ENCODE results near the gene UBALD1. TPM values are rescaled to one million over a fixed set of nuclear protein-coding genes. Genes with fewer than 3 reads are reported as not detected.

Gene UBALD1
- total RNA-seq, 4 donors from 2014 or later: 9.3 to 21.4 (median 10.9) TPM

- H3K27me3 ChIP-seq: no peaks in the 10 kb centered on the region
- peaks cover 15 to 19% of the 10 kb centered on the region in 2 donors for H3K4me1 ChIP-seq
- H3K9me3 ChIP-seq: no peaks in the 10 kb centered on the region
- peak overlapping the region in 1 of 3 donors; percentile 28 for H3K27ac ChIP-seq
- WGBS, 2 donors: 90 to 95% methylated on average over 22 to 26 of the region's 27 CpGs
- intact Hi-C loops (cut with DNase I): no loop called here
- H3K36me3 ChIP-seq: no peaks in the 10 kb centered on the region
- TF ChIP-seq CTCF (IDR thresholded peaks at IDR 0.05) (no peak), POLR2A (IDR thresholded peaks at IDR 0.05) (no peak)
- no peak for DNase-seq
- no peak overlapping the region for H3K4me3 ChIP-seq (replicated peaks in 1 of 3)
These were observed 25.3 kb upstream of the UBALD1 start for GRCh38 chr16:4639899-4640509.

- H3K27me3 ChIP-seq: no peaks in the 10 kb centered on the region
- H3K4me1 ChIP-seq: peaks cover 11 to 13% of the 10 kb centered on the region in 2 donors
- H3K36me3 ChIP-seq: peaks cover 0 to 4% of the 10 kb centered on the region in 2 donors
- DNase-seq: no peak
- TF ChIP-seq CTCF (IDR thresholded peaks at IDR 0.05) (no peak), POLR2A (IDR thresholded peaks at IDR 0.05) (no peak)
- intact Hi-C loops (cut with DNase I): no loop called here
- no peaks in the 10 kb centered on the region for H3K9me3 ChIP-seq
- WGBS, 2 donors: 73 to 87% methylated on average over 19 to 21 of the region's 21 CpGs
- H3K27ac ChIP-seq: no peak overlapping the region
- no peak overlapping the region for H3K4me3 ChIP-seq (replicated peaks in 1 of 3)
These were observed 22.9 kb upstream of the UBALD1 start for GRCh38 chr16:4637501-4638166.

GRCh38 chr16:4636196-4636595, 21.5 kb upstream of the UBALD1 start:
- no peak for DNase-seq
- WGBS, 2 donors: 90 to 92% methylated on average over 12 to 13 of the region's 13 CpGs
- Histone ChIP-seq H3K36me3 (peaks cover 0 to 4% of the 10 kb centered on the region in 2 donors), H3K4me3 (replicated peaks in 1 of 3) (no peak overlapping the region), H3K27me3 (no peaks in the 10 kb centered on the region), H3K27ac (no peak overlapping the region), H3K9me3 (no peaks in the 10 kb centered on the region), H3K4me1 (peaks cover 11 to 12% of the 10 kb centered on the region in 2 donors)
- intact Hi-C loops (cut with DNase I): no loop called here
- TF ChIP-seq POLR2A (IDR thresholded peaks at IDR 0.05) (no peak), CTCF (IDR thresholded peaks at IDR 0.05) (no peak)

GRCh38 chr16:4634768-4635167, 20.1 kb upstream of the UBALD1 start:
- Histone ChIP-seq H3K9me3 (no peaks in the 10 kb centered on the region), H3K4me3 (replicated peaks in 1 of 3) (no peak overlapping the region), H3K4me1 (no peaks in the 10 kb centered on the region), H3K27me3 (no peaks in the 10 kb centered on the region), H3K27ac (no peak overlapping the region), H3K36me3 (peaks cover 0 to 4% of the 10 kb centered on the region in 2 donors)
- DNase-seq: no peak
- TF ChIP-seq POLR2A (IDR thresholded peaks at IDR 0.05) (no peak), CTCF (IDR thresholded peaks at IDR 0.05) (no peak)
- intact Hi-C loops (cut with DNase I): no loop called here
- WGBS, 2 donors: 88 to 94% methylated on average over 6 to 12 of the region's 12 CpGs

GRCh38 chr16:4633910-4634635, 19.4 kb upstream of the UBALD1 start:
- WGBS, 2 donors: 96% methylated on average over 20 of the region's 20 CpGs
- H3K27ac ChIP-seq: no peak overlapping the region
- H3K36me3 ChIP-seq: peaks cover 0 to 4% of the 10 kb centered on the region in 2 donors
- H3K9me3 ChIP-seq: no peaks in the 10 kb centered on the region
- H3K27me3 ChIP-seq: no peaks in the 10 kb centered on the region
- no peaks in the 10 kb centered on the region for H3K4me1 ChIP-seq
- H3K4me3 ChIP-seq (replicated peaks in 1 of 3): no peak overlapping the region
- TF ChIP-seq POLR2A (IDR thresholded peaks at IDR 0.05): no peak
- TF ChIP-seq CTCF (IDR thresholded peaks at IDR 0.05): no peak
- intact Hi-C loops (cut with DNase I): no loop called here
- no peak for DNase-seq

Measured in thyroid gland (tissue), 4 donors.